Epithelial cell of prostate (primary cell): Measurements from ENCODE around the gene IFITM2.
"Not testable (repeated sequence)": the region's sequence is repeated elsewhere in the genome, so short reads cannot be mapped to it uniquely, and the experiment has no call there.

Experiments used
- DNase-seq: peaks from one replicate; pipeline ENCODE4 v3.0.0-alpha.2; 2011; ENCODE audit warnings: low read depth, low spot score
- H3K27ac ChIP-seq: fragments of 450-650 bp; 2 replicates; pipeline ENCODE4 v1.5.1; 2017; ENCODE audit warnings: mild to moderate bottlenecking

IFITM2 gene

DNA sequence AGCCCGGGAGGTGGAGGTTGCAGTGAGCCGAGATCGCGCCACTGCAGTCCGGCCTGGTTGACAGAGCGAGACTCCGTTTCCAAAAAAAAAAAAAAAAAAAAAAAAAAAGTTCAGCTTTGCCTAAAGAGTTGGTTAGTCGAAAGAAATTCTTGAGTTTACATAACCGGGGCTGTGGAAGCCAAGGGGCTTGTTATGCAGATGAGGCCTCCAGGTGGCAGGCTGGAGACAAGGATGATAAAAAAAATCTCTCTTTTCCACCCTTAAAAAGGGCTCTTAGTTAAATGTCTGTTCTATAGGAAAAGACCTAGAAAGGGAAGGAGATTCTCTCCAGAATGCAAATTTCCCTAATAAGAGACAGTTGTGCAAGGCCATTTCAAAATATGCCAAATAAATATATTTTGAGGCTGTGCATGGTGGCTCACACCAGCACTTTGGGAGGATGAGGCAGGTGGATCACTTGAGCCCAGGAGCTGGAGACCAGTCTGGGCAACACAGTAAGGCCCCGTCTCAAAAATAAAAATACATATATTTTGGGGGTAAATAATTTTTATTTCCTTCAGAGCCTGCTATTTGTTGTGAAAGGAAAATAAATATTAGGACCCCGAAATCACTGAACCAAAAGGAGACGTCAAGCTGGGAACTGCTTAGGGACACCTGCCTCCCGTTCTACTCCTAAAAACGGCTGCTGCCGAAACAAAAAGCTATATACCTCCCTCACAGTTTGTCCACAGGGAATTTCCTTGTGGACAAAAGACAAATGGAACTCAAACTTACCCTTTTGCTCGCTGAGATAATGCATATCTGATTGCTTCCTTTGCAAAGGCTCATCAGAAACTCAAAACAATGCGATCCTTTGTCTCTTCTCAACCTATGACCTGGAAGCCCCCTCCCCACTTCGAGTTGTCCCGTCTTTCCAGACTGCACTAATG, 2.4 kb upstream of the IFITM2 start:
- no peak for DNase-seq
- H3K27ac ChIP-seq = no peak overlapping the region

DNA sequence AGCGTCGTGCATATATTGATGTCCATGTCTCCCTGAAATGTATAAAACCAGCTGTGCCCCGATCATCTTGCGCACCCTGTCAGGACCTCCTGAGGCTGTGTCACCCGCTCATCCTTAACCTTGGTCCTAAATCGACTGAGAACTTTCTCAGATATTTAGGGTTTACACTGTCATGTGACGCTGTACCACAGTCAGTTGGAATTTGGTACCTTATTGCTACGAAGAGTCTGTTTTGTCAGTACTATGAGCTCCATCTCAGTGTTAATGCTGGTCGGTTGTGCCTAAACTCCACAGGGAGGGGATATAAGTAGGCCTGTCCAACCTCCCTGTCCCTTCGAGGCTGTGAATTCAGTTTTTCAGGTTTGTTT, 1.8 kb upstream of the IFITM2 start:
- DNase-seq = no peak
- H3K27ac ChIP-seq = no peak overlapping the region

DNA sequence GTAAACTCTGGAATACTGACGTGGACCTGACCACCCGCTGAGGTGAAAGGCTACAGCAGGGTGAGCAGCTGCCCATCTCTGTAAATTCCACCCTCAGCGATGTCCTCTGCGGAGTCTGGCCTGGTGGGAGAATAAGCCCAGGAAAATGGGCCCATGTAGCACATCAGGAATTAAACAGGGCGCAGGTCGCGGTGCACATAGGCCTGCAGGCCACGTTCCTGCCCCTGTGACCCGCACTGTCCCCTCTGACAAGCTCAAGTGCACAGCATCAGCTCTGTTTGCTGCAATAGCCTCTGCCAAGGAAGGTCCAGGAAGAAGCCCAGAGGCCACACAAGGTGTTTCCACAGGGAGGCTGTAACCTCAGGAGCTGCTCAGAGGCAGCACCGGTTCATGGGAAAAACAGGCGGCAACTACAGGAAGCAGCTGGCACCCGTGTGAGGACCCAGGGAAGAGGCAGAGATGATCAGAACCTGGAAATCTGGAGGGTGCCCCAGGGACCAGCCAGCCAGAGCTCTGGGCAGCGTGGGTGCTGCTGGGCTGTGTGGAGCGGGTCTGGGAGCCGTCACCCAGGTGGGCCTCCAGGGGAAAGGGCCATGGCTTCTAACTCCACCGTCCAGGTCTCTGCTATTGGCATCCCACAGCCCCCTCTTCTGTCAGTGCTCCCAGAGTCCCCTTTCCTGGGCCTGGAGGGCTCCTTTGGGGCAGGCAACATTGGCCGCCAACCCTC, 808 bp upstream of the IFITM2 start:
- H3K27ac ChIP-seq = no peak overlapping the region
- DNase-seq = no peak

DNA sequence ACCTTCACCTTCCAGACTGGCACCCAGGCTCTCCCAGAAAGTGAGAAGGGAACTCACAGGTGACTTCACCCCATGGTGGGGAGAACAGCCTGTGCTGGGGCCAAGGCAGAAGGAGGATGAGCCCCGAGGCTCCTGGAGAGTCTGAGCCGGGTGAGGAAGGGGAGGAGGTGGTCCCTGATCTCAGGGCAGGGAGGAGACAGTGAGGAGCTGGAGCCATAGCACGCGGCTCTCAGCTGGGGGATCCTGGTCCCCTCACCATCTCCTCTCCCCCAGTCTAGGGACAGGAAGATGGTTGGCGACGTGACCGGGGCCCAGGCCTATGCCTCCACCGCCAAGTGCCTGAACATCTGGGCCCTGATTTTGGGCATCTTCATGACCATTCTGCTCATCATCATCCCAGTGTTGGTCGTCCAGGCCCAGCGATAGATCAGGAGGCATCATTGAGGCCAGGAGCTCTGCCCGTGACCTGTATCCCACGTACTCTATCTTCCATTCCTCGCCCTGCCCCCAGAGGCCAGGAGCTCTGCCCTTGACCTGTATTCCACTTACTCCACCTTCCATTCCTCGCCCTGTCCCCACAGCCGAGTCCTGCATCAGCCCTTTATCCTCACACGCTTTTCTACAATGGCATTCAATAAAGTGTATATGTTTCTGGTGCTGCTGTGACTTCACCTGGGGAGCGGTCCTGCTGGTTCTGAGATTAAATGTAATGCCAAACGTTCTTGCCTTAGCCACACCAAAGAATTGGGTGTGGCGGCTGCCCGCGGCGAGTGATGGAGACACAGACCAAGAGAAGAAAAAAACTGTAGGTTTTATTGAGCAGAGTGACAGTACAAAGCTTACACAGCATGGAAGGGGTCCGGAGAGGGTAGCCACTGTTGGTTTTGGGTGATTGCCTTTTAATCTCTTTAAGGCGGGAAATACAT, 1.4 kb downstream of the IFITM2 start:
- H3K27ac ChIP-seq = peak overlapping the region; percentile 24
- DNase-seq = not testable (repeated sequence)

DNA sequence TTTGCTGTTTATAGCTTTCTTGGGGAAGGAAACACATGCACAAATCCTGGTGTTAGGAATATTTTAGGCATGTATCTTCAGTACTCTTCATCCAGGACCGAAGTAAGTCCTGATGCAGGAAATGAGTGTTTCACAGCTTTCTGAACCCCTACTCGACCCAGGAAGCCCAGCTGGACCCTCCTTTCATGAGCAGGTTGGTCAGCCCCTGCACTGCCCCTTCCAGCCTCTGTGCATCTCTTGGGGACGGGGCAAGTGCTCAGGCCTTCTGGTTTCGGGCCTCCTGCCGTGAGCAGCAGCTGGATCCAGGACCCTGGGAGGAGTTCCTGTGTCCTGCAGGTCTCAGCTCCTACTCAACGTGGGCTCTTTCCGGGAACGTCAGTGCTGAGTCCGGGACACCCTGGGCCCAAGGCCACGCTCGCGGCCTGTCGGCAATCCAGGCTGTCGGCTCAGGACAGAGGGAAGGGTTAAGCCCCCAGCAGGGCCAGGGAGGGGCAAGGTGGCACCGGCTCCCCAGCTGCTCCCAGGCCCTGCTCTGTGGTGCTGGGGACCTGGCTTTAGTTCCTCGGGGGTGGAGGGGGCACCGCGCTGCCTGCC, 2.5 kb downstream of the IFITM2 start:
- DNase-seq = not testable (repeated sequence)
- H3K27ac ChIP-seq = peak overlapping the region; percentile 24

DNA sequence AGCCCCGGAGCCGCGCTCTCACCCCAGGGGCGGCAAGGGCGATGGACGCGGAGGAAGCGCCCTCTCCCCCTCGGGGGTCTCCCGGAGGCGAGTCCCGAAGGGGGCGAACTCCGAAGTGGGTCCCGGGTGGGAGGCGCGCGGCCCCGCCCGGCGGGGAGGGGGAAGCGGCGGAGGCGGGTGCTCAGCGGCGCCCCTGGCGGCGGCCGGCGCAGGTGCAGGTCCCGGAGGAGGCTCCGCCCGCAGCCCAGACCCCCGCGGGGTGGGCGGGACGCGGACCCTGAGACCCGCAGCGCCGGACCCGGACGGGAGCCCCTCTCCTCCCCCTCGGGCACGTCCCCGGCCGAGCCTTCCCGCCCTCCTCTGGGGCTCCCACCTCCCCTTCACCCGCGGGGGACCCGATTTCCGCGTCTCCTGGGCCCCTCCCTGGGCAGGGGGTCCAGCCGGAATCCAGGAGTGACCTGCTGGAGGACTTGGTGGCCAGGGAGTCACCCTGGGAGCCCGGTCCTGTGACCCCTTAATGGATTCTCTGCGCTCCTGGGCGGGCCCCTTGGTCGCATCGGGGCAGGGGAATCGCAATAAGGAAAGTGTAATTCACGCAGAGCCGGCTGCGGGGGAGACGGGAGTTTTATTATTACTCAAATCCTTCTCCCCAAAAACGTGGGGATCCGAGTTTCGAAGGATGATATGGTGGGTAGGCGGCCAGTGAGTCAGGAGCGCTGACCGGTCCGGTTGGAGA, 3.6 kb downstream of the IFITM2 start:
- not testable (repeated sequence) for DNase-seq, H3K27ac ChIP-seq

DNA sequence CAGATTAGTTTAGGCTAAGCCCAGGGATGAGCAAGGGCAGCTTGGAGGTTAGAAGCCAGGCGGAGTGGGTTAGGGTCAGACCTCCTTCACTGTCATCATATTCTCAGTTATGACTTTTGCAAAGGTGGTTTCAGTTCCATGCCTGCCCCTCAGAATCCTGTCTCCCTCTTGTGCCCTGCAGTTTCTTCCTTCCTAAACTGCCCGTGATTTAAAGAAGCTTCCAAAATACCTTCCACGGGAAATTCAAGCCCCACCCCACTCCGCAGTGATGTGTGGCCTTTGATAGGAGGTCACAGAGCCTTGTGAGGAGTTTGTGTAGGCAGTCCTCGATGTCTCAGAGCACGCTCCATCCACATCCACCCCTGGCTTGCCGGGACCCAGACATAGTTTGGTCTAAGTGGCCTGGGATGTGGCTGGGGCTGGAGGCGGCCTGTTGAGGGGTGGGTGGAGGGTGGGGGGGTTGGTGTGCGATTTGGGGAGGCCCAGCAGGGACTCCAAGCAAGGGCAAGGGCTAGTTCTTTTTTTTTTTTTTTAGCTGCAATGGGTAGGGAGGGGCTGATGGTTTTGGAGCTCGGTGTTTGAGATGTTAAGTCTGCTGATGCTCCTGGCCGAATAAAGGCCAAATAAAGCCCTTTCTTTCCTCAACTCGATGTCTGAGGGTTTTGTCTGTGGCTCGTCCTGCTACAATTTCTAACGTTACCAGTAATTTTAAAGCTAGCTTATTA, 4.6 kb downstream of the IFITM2 start:
- H3K27ac ChIP-seq = no peak overlapping the region

DNA sequence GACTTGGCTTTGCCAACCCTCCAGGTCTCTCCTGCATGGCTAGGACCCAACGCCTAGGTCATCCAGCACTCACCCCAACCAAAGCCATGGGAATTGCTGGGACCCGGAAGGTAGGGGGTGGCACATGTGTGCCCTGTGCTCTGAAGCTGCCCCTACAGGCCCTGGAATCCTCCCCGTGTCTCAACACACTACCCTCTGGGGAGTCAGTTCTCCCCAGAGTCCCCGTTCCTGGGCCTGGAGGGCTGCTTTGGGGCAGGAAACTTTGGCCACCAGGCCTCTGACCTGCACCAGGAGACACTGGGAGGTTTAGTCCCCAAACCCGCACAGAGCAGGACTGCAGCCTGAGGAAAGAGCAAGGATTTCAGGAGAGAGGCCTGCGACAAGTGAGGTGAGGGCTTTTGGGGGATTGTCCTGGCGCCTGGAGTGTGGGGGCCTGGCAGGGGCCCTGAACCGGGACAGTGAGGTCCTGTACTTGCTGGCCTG, 5.7 kb downstream of the IFITM2 start:
- no peak for DNase-seq
- no peak overlapping the region for H3K27ac ChIP-seq

More for the DNA sequence above, 4.6 kb downstream of the IFITM2 start:
- no peak for DNase-seq

DNA sequence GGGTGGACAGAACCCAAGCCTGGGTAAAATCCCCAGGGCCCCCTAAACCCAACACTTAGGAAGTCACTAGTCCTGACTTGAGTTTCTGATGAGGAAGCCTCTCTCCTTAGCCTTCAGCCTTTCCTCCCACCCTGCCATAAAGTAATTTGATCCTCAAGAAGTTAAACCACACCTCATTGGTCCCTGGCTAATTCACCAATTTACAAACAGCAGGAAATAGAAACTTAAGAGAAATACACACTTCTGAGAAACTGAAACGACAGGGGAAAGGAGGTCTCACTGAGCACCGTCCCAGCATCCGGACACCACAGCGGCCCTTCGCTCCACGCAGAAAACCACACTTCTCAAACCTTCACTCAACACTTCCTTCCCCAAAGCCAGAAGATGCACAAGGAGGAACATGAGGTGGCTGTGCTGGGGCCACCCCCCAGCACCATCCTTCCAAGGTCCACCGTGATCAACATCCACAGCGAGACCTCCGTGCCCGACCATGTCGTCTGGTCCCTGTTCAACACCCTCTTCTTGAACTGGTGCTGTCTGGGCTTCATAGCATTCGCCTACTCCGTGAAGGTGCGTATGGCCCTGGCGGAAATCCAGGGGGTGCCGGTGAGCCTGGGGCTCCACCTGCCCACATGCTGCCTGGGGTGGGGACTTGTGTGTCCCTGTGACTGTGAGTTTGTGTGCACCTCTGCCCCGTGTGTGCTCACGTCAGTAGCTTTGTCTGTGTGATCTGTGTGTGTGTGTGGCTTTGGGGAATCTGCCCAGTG, 6.4 kb downstream of the IFITM2 start, which contains the start of gene IFITM1:
IFITM1 (plus strand) TSS at position 254 of the 767 bp plus-strand sequence; CDS start at position 385, 131 bp downstream.
- DNase-seq = no peak
- no peak within 1 kb of the TSS for H3K27ac ChIP-seq

DNA sequence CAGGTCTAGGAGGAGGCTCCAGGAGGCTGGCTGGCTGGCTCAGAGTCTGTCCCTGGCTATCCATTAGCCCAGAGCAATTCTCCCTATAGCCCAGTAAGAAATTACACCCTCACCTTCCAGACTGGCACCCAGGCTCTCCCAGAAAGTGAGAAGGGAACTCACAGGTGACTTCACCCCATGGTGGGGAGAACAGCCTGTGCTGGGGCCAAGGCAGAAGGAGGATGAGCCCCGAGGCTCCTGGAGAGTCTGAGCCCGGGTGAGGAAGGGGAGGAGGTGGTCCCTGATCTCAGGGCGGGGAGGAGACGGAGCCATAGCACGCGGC, 6.9 kb downstream of the IFITM2 start:
- not testable (repeated sequence) for DNase-seq, H3K27ac ChIP-seq

DNA sequence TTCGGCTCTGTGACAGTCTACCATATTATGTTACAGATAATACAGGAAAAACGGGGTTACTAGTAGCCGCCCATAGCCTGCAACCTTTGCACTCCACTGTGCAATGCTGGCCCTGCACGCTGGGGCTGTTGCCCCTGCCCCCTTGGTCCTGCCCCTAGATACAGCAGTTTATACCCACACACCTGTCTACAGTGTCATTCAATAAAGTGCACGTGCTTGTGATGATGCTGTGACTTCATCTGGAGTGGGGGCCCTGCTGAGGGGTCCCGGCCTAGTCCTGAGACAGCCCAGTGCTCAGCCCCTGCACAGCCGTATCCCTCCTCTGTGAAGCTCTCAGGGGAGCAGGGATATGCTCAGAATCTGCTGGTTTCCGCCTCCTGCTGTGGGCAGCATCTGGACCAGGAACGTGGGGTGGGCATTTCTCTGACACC, 7.5 kb downstream of the IFITM2 start:
- no peak overlapping the region for H3K27ac ChIP-seq
- no peak for DNase-seq

DNA sequence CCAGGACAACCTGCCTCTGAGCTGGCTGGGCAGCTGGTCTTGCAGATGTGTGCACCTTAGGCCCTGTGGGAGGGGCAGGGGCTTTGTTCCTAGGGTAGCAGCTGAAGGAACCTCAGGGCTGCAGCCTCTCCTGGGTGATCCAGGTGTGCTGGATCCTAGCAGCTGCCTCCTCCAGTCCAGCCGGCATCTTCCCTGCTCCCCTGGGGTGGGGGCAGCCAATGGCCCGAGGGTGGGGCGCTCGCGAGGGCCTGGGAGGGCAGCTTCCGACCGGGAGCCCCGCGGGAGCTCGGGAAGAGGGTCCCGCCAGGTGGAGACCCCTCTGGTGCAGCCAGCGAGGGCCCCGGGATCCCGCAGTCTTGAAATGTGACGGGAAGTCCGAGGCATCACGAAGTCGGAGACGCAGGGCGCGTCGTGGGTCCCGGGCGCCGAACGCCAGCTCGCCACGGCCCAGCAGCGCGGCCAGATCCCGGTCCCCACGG, 7.9 kb downstream of the IFITM2 start:
- no peak for DNase-seq

DNA sequence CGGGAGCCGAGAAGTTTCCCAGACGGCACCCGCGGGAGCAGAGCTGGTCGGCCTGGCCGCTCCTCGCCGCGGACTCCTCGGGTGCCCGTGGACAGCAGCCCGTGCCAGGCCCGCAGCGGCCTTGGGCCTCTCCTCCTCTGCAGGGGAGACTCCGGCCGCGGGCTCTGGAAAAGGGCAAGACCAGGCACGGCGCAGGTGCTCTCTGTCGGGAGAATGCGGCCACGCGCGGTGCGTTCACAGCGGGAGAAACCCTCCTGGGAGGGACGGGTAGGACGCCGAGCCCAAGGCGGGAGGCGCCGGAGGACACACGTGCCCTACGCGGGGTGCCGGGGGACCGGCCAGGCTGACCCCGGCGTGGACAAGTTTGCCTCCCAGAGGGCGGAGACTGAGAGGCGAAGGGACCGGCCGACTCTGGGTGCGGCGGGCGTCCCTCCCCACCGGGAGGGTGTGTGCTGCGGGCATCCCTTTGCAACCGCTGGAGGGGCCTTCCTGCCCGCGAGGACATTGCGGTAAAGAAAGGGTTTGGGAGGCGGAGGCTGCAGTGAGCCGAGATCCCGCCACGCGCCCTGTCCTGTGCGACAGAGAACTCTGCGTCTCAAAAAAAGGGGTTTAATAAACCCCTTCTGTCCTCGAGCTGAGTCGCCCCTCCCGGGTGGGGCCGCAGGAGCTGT, 8.6 kb downstream of the IFITM2 start:
- no peak for DNase-seq
- H3K27ac ChIP-seq = no peak overlapping the region

More for the DNA sequence above, 7.9 kb downstream of the IFITM2 start:
- no peak overlapping the region for H3K27ac ChIP-seq

DNA sequence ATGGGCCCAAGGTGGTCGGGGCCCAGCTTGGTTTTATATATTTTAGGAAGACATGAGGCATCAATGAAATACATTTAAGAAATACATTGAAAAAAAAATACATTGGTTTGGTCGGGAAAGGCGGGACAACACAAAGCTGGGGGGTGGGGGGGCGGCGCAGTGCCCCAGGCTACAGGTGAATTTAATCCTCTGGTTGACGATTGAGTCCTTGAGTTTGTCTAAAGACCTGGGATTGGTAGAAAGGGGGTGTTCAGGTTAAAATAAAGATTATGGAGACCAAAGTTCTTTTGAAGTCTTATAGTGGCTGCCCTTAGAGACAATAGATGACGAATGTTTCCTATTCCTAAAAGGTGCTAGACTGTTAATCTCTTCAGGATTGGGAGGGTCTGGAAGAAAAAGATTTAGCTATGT, 9.3 kb downstream of the IFITM2 start:
- no peak overlapping the region for H3K27ac ChIP-seq

DNA sequence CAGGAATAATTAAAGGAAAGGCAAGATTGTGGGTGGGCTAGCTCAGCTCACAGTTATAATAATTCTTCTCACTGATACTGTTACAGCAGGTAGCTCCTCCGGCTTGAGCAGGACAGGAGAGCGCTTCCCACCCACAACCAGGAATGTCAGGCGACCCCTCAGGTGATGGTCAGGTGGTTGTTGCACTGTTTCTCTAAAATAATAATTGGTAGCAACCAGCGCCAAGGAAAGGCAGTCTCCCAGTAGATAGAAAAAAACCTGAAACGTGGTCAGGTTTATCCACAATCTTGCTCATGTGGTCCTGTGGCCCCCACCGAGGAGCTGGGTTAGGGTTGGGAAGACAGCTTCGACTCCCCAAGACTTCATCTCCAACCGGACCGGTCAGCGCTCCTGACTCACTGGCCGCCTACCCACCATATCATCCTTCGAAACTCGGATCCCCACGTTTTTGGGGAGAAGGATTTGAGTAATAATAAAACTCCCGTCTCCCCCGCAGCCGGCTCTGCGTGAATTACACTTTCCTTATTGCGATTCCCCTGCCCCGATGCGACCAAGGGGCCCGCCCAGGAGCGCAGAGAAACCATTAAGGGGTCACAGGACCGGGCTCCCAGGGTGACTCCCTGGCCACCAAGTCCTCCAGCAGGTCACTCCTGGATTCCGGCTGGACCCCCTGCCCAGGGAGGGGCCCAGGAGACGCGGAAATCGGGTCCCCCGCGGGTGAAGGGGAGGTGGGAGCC, 10.2 kb downstream of the IFITM2 start:
- not testable (repeated sequence) for H3K27ac ChIP-seq, DNase-seq

More for the DNA sequence above, 9.3 kb downstream of the IFITM2 start:
- DNase-seq = no peak

DNA sequence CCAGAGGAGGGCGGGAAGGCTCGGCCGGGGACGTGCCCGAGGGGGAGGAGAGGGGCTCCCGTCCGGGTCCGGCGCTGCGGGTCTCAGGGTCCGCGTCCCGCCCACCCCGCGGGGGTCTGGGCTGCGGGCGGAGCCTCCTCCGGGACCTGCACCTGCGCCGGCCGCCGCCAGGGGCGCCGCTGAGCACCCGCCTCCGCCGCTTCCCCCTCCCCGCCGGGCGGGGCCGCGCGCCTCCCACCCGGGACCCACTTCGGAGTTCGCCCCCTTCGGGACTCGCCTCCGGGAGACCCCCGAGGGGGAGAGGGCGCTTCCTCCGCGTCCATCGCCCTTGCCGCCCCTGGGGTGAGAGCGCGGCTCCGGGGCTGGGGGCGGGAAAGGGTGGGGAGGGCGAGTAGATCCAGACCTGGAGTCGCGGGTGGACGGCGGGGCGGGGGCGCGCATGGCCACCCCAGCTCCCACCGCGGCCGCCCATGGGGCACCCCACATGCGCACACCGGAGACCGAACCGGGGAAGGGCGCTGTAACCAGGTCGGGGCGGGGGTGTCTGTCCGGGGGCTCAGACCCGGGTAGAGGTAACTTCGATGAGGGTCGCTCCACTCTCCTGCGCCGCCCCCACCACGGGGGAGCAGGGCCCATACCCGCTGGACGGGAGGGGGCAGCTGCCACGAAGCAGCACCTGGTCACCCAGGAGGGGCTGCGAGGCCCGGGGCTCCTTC, 10.9 kb downstream of the IFITM2 start:
- not testable (repeated sequence) for H3K27ac ChIP-seq, DNase-seq
